Measurements from ENCODE around the gene CTU2. TPM values are rescaled to one million over a fixed set of nuclear protein-coding genes. Genes with fewer than 3 reads are reported as not detected.

The CTU2 gene
- total and polyA plus RNA-seq, 2 donors (not counting 1 experiment from before 2014, with no cell fraction given) = 18.4 to 23.7 TPM

- peak overlapping the region; percentile 47 for H3K27ac Mint-ChIP-seq
- intact Hi-C loops (cut with micrococcal nuclease) = no loop called here
- Histone ChIP-seq H3K27ac (ENCODE audit: low read length in 2 of 2) (no peak overlapping the region), H2AFZ (ENCODE audit: insufficient read depth, low read depth, low read length, poor library complexity, severe bottlenecking) (no peak overlapping the region), H3K36me3 (replicated peaks in 1 of 2; ENCODE audit: control extremely low read depth in 1 of 2, control insufficient read depth in 1 of 2, extremely low read depth in 1 of 2, insufficient read depth in 2 of 2, low read length in 1 of 2) (peaks cover 0 to 8% of the 10 kb centered on the region in 2 experiments), H3K9ac (ENCODE audit: low read length) (no peak overlapping the region), H3K27me3 (replicated peaks in 1 of 4; ENCODE audit: control extremely low read depth in 1 of 4, control insufficient read depth in 3 of 4, insufficient read depth in 4 of 4, low read length in 3 of 4) (no peaks in the 10 kb centered on the region), H3K4me2 (replicated peaks; ENCODE audit: low read depth, low read length, poor library complexity, severe bottlenecking) (no peak overlapping the region), H3K4me1 (ENCODE audit: control insufficient read depth in 2 of 2, insufficient read depth in 2 of 2, low read length in 2 of 2) (peaks cover 18 to 30% of the 10 kb centered on the region in 2 donors), H3K79me2 (ENCODE audit: control insufficient read depth, insufficient read depth, low read length) (peaks cover 64% of the 10 kb centered on the region), H3K9me3 (ENCODE audit: control extremely low read depth in 1 of 3, control insufficient read depth in 2 of 3, insufficient read depth in 1 of 3, low read length in 2 of 3) (no peaks in the 10 kb centered on the region), H3K4me3 (ENCODE audit: control extremely low read depth in 1 of 5, extremely low read depth in 1 of 5, insufficient read depth in 1 of 5, low read depth in 2 of 5, low read length in 4 of 5) (no peak overlapping the region), H4K20me1 (ENCODE audit: control insufficient read depth, insufficient read depth, low read length, poor library complexity, severe bottlenecking) (no peaks in the 10 kb centered on the region)
- CTCF ChIA-PET = no interaction called here
- 83% methylated on average over 4 of the region's 10 CpGs for WGBS (ENCODE audit: insufficient coverage)
- DNase-seq (no peak), ATAC-seq (ENCODE audit: low read depth) (no peak)
- POLR2A ChIA-PET = no interaction called here
- no peaks in the 10 kb centered on the region for H3K9me3 Mint-ChIP-seq (ENCODE audit: insufficient read depth)
- no peak for TF ChIP-seq CTCF (IDR thresholded peaks at IDR 0.05)
- no peak for TF ChIP-seq EZH2 (IDR thresholded peaks at IDR 0.05; ENCODE audit: borderline replicate concordance, insufficient read depth, low read depth, low read length, poor library complexity, severe bottlenecking)
- peaks cover 31% of the 10 kb centered on the region for H3K4me1 Mint-ChIP-seq
- H3K4me3 Mint-ChIP-seq = peak overlapping the region; percentile 46
- H3K27me3 Mint-ChIP-seq = no peaks in the 10 kb centered on the region
Measured at GRCh38 chr16:88661468-88661867, 44.8 kb upstream of the CTU2 start.

GRCh38 chr16:88662222-88662842 is 44.0 kb upstream of the CTU2 start:
- no peaks in the 10 kb centered on the region for H3K27me3 Mint-ChIP-seq
- H3K27ac Mint-ChIP-seq = peak overlapping the region; percentile 85
- no peaks in the 10 kb centered on the region for H3K9me3 Mint-ChIP-seq (ENCODE audit: insufficient read depth)
- Histone ChIP-seq H3K27ac (ENCODE audit: low read length in 2 of 2) (peak overlapping the region; percentile 10 to 88), H3K27me3 (replicated peaks in 1 of 4; ENCODE audit: control extremely low read depth in 1 of 4, control insufficient read depth in 3 of 4, insufficient read depth in 4 of 4, low read length in 3 of 4) (no peaks in the 10 kb centered on the region), H3K4me3 (ENCODE audit: control extremely low read depth in 1 of 5, extremely low read depth in 1 of 5, insufficient read depth in 1 of 5, low read depth in 2 of 5, low read length in 4 of 5) (peak overlapping the region; percentile 49 to 89 (median 88)), H3K36me3 (replicated peaks in 1 of 2; ENCODE audit: control extremely low read depth in 1 of 2, control insufficient read depth in 1 of 2, extremely low read depth in 1 of 2, insufficient read depth in 2 of 2, low read length in 1 of 2) (peaks cover 0 to 8% of the 10 kb centered on the region in 2 experiments), H4K20me1 (ENCODE audit: control insufficient read depth, insufficient read depth, low read length, poor library complexity, severe bottlenecking) (no peaks in the 10 kb centered on the region), H3K9ac (ENCODE audit: low read length) (peak overlapping the region; percentile 91), H3K79me2 (ENCODE audit: control insufficient read depth, insufficient read depth, low read length) (peaks cover 55% of the 10 kb centered on the region), H3K4me2 (replicated peaks; ENCODE audit: low read depth, low read length, poor library complexity, severe bottlenecking) (peak overlapping the region; percentile 94), H3K4me1 (ENCODE audit: control insufficient read depth in 2 of 2, insufficient read depth in 2 of 2, low read length in 2 of 2) (peaks cover 18 to 30% of the 10 kb centered on the region in 2 donors), H3K9me3 (ENCODE audit: control extremely low read depth in 1 of 3, control insufficient read depth in 2 of 3, insufficient read depth in 1 of 3, low read length in 2 of 3) (no peaks in the 10 kb centered on the region), H2AFZ (ENCODE audit: insufficient read depth, low read depth, low read length, poor library complexity, severe bottlenecking) (peak overlapping the region; percentile 96)
- POLR2A ChIA-PET = interaction anchor here (0.6 to 1.9 kb wide), 5 partner anchors 10 to 25 kb away, joined by 4 to 6 read pairs (median 4); no protein-coding TSS in a partner anchor
- intact Hi-C loops (cut with micrococcal nuclease) = loop anchor here (2.0 kb wide), 1 partner anchor 38 kb away; no protein-coding TSS in a partner anchor
- H3K4me3 Mint-ChIP-seq = peak overlapping the region; percentile 91
- no peak for DNase-seq
- ATAC-seq (ENCODE audit: low read depth) = no peak
- 3% methylated on average over 49 of the region's 49 CpGs for WGBS (ENCODE audit: insufficient coverage)
- peaks cover 31% of the 10 kb centered on the region for H3K4me1 Mint-ChIP-seq
- no peak for TF ChIP-seq CTCF (IDR thresholded peaks at IDR 0.05)
- no peak for TF ChIP-seq EZH2 (IDR thresholded peaks at IDR 0.05; ENCODE audit: borderline replicate concordance, insufficient read depth, low read depth, low read length, poor library complexity, severe bottlenecking)
- CTCF ChIA-PET = interaction anchor here (0.7 kb wide), 1 partner anchor 22 kb away, joined by 3 read pairs; no protein-coding TSS in a partner anchor
